ENCODE measurements around the gene EAF1.
"Not testable (repeated sequence)": the region's sequence is repeated elsewhere in the genome, so short reads cannot be mapped to it uniquely, and the experiment has no call there.

Gene EAF1

DNA sequence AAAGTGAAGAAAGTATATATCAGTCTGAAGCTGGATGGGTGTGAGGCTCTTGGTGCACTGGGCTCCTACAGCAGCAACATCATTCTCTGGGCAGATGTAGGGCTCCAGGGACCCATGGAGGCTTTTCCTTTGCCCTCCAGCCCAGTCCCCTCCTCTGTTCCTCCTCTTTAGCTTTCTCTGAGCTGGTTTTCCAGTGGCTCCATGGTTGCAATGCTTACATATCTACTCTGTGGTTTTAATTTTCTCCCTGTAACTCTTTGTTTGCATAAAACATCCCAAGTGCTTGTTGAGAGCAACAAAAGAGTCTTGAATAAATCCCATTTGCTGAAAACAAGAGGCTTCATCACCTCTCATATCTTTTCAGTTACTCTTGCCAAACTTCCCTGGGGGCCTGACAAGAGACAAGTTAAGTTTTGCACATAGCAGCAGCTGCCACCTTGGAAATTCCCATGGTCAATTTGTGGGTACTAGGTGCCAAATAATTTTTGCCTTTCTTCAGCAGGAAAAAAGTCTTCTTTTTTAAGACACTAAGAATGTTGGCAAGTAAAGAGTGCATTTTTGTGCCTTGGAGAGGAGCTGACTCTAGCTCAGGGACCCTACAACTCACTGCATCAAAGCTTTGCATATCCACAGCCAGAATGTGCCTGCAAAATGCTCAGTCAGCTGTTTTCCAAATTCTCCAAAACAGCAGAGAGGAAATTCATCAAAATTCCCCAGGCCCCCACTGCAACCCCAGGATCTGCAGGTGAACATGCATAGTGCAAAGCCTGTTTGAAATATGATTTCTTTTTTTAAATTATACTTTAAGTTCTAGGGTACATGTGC is 52.2 kb downstream of the EAF1 start:
- no peak for DNase-seq (ENCODE audit: low read depth in 2 of 2)

DNA sequence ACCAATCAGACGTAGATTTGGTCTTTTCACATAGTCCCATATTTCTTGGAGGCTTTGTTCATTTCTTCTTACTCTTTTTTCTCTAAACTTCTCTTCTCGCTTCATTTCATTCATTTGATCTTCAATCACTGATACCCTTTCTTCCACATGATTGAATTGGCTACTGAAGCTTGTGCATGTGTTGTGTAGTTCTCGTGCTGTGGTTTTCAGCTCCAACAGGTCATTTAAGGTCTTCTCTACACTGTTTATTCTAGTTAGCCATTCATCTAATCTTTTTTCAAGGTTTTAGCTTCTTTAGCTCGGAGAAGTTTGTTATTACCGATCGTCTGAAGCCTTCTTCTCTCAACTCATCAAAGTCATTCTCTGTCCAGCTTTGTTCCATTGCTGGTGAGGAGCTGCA is 57.2 kb downstream of the EAF1 start:
- not testable (repeated sequence) for DNase-seq (ENCODE audit: low read depth in 2 of 2)

DNA sequence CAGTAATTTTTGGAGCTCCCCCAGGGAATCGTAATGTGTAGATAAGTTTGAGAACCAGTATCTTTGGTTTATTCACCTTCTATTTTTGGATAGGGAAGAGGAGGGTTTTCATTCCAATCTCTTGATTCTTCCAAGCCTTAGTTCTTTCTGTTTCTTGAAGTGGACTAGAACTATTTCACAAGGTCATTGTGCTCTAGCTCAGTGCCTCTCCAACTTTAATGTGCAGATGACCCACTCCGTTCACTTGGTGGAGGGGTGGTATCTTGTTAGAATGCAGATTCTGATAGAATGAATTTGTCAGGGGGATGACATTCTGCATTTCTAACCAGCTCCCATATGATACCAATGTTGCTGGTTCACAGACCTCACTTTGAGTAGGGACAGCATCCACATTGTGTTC is 58.6 kb downstream of the EAF1 start:
- no peak for DNase-seq (ENCODE audit: low read depth in 2 of 2)

DNA sequence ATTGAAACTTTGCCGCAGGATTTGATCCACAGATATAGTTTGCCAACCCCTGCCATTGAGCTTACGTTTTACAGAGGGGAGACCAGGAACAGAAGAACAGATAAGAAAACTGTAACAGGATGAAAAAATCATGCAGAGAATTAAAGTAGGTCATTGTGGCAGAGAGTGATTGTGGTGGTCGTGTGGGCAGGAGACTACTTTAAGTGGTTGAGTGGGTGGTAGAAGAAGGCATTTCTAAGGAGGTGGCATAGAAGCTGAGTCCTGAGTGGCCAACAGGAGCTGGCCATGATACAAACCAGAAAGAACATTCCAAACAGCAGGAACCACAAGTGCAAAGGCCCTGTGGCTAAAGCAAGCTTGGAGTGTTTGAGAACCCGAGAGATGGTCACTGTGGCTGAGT is 59.6 kb downstream of the EAF1 start:
- DNase-seq (ENCODE audit: low read depth in 2 of 2): no peak

DNA sequence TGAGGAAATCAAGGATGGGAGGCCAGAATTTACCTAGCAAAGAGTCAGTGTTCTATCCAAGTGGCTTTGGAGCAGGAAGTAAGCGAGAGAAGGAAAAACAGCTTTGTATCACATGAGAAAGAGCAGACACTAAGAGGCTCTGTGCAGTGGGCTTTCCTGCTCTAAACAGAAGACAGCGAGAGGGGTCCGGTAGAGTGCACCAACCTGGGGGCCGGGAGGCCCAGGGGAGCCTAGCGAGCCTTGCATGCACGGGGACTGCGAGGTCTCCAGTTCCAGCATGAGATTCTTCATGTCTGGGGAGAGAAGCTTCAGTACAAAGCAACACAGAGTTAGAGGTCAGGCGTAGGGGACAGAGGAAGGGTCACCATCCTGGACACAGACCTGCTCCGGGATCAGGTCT is 60.6 kb downstream of the EAF1 start:
- no peak for DNase-seq (ENCODE audit: low read depth in 2 of 2)

DNA sequence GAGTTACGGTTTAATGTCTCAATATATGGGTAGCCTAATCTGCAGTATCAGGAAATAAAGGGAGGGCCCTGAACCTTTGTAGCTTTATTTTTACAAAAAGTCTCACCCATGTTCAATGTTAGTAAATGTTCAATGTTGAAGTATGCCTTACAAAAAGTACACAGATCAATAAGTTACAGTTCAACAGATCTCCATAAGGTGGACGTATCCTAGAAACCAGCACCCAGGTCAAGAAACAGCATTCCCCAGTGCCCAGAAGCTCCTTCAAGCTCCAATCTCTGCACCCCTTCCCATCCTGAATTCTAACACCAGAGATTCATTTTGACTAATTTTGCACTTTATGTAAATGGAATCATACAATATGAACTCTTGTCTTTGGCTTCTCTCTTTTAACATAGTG is 62.8 kb downstream of the EAF1 start:
- no peak for DNase-seq (ENCODE audit: low read depth in 2 of 2)

DNA sequence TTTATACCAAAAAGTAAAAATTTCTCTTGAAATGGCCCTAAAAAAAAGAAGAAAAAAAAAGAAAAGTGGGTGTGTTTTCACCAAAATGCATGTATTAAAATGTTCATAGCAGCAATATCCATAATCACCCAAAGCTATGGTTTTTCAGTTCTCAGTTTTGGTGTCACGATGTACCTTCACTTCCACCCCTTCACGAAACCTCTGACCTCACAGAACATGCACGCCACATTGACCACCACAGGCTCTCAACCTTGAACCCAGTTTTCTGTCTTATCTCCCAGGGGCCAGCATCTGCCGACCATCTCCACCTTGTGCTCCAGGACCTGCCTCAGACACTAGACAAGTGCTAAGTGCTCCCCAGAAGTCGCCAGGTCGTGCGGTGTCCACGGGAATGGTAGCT is 63.7 kb downstream of the EAF1 start:
- DNase-seq (ENCODE audit: low read depth in 2 of 2): no peak
